Coronary artery (tissue), 2 donors: Measurements from ENCODE around the gene TNFRSF1B.

Experiments used
- DNase-seq: peaks from one replicate; pipeline ENCODE4 v3.0.0-alpha.2; 2017; ENCODE audit warnings: low spot score
- H3K27ac ChIP-seq, 2 donors: fragments of 200-600 bp; sonication (generic); one replicate each; pipeline ENCODE4 v1.5.1; 2016 to 2019
- H3K4me3 ChIP-seq: fragments of 200-600 bp; sonication (generic); 2 replicates; pipeline ENCODE4 v1.5.1; 2016; ENCODE audit warnings: mild to moderate bottlenecking, moderate library complexity
- TF ChIP-seq, protein P1 (sequence below): fragments of 200-600 bp; sonication (generic); IDR thresholded peaks from one replicate; pipeline ENCODE4 v1.5.1; 2019; ENCODE audit warnings: antibody characterized with exemption

TNFRSF1B gene

DNA sequence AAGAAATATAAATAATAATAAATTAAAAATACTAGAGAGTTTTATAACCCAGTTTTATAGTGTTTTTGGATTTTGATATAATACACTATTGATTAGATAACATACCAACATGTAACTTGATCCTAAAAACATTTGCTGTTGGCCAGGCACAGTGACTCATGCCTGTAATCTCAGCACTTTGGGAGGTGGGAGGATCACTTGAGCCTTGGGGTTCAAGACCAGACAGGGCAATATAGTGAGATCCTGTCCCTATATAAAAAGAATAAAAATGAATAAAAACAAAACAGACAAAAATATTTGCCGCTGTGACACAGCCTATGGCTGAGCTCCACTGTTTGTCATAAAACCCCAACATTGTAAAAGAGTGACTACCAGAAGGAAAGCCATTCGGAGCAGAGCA, 89.1 kb downstream of the TNFRSF1B start:
- Histone ChIP-seq H3K27ac (no peak overlapping the region), H3K4me3 (no peak overlapping the region)
- DNase-seq, result no peak
- TF ChIP-seq, protein P1, sequence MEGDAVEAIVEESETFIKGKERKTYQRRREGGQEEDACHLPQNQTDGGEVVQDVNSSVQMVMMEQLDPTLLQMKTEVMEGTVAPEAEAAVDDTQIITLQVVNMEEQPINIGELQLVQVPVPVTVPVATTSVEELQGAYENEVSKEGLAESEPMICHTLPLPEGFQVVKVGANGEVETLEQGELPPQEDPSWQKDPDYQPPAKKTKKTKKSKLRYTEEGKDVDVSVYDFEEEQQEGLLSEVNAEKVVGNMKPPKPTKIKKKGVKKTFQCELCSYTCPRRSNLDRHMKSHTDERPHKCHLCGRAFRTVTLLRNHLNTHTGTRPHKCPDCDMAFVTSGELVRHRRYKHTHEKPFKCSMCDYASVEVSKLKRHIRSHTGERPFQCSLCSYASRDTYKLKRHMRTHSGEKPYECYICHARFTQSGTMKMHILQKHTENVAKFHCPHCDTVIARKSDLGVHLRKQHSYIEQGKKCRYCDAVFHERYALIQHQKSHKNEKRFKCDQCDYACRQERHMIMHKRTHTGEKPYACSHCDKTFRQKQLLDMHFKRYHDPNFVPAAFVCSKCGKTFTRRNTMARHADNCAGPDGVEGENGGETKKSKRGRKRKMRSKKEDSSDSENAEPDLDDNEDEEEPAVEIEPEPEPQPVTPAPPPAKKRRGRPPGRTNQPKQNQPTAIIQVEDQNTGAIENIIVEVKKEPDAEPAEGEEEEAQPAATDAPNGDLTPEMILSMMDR, result no peak

DNA sequence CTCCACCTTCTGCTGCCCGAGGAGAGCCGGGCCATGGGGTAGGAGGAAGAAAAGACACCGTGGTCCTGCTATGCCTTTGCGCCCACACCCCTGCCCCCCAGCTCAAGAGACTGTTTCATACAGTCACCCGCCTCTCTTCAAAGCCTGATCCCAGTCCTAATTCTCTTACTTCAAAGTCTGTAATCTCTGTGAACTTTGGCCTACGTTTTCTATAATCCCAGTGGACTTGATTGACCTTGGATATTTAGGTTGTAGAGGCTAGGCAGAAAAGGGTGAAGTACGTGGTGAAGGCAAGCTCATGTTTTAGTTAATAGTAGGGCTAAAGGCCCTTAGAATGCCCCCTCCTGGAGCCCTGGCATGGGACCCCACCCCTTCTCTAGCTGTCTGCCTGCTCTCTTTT, 91.5 kb downstream of the TNFRSF1B start:
- Histone ChIP-seq H3K27ac (no peak overlapping the region), H3K4me3 (no peak overlapping the region)
- DNase-seq, result no peak
- TF ChIP-seq, protein P1, result no peak
